ENCODE results near the gene PSME3. TPM values are rescaled to one million over a fixed set of nuclear protein-coding genes. Genes with fewer than 3 reads are reported as not detected.

The PSME3 gene
- total and polyA plus RNA-seq, 2 of the 13 experiments (the other 11 are each of a cell fraction or from before 2014, with no cell fraction given), result 66.3 to 135 TPM

- TF ChIP-seq ATRX (CRISPR knock-in tag; IDR thresholded peaks at IDR 0.05; ENCODE audit: borderline replicate concordance), result no peak
- no peak for TF ChIP-seq CREBL2 (CRISPR knock-in tag; IDR thresholded peaks at IDR 0.05; ENCODE audit: borderline replicate concordance)
- peak; percentile 12; the same call in 1 of the 2 replicates for TF ChIP-seq TGIF2 (CRISPR knock-in tag; IDR thresholded peaks at IDR 0.05)
- TF ChIP-seq HNRNPH1 (optimal IDR thresholded peaks at IDR 0.05; ENCODE audit: low read depth, low read length), result no peak
- TF ChIP-seq ZNF510 (CRISPR knock-in tag; IDR thresholded peaks at IDR 0.05; ENCODE audit: low read depth), result no peak; the same call in 1 of the 2 replicates
- no peak for TF ChIP-seq POLR2AphosphoS2 (IDR thresholded peaks at IDR 0.05; ENCODE audit: low read depth, low read length)
- no peak for TF ChIP-seq RFX3 (CRISPR knock-in tag; IDR thresholded peaks at IDR 0.05)
- TF ChIP-seq ZNF414 (CRISPR knock-in tag; IDR thresholded peaks at IDR 0.05), result 0 out of 2 replicates have a peak, but pooled peaks have one; percentile 21
- TF ChIP-seq ZNF747 (CRISPR knock-in tag; IDR thresholded peaks at IDR 0.05; ENCODE audit: borderline replicate concordance), result 0 out of 2 replicates have a peak, but pooled peaks have one; percentile 58
- no peak for TF ChIP-seq KIAA2018 (CRISPR knock-in tag; IDR thresholded peaks at IDR 0.05; ENCODE audit: borderline replicate concordance)
- TF ChIP-seq ZNF138 (CRISPR knock-in tag; IDR thresholded peaks at IDR 0.05; ENCODE audit: low read depth), result no peak
- no peak for TF ChIP-seq MEIS1 (CRISPR knock-in tag; IDR thresholded peaks at IDR 0.05; ENCODE audit: borderline replicate concordance)
- no peak for TF ChIP-seq GABPB1 (CRISPR knock-in tag; IDR thresholded peaks at IDR 0.05)
- no peak for TF ChIP-seq SMAD1 (CRISPR knock-in tag; IDR thresholded peaks at IDR 0.05; ENCODE audit: borderline replicate concordance, low read depth)
- no peak for TF ChIP-seq NFRKB (IDR thresholded peaks at IDR 0.05)
- no peak for TF ChIP-seq MXD1 (CRISPR knock-in tag; IDR thresholded peaks at IDR 0.05)
These were observed 35.9 kb upstream of the PSME3 start (continued) for GRCh38 chr17:42797067-42798007.

Data from HepG2 (cell line).